ENCODE data around the gene OR5J2.
"Not testable (repeated sequence)": the region's sequence is repeated elsewhere in the genome, so short reads cannot be mapped to it uniquely, and the experiment has no call there.

Gene OR5J2

DNA sequence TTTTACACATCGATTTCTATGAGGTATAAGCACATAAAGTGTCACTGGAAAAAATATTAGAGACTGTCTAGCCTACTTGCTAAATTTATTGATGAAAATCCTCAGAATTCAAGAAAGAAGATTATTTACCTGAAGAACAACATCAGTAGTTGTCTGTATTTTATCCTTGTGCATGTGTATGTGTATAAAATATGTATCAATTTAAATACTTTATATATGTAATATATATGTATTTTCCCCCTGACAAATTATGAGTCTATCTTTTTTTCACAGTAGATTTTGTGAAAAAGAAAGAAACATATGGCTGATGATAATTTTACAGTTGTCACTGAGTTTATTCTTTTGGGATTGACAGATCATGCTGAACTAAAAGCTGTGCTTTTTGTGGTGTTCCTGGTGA, at the start of gene OR5J2:
Gene OR5J2, plus strand, starts transcription at position 301 of the 400 bp plus-strand sequence. Its CDS starts 0 bp downstream, at position 301.
- DNase-seq (ENCODE audit: low read depth): no peak
- TF ChIP-seq, protein P1, sequence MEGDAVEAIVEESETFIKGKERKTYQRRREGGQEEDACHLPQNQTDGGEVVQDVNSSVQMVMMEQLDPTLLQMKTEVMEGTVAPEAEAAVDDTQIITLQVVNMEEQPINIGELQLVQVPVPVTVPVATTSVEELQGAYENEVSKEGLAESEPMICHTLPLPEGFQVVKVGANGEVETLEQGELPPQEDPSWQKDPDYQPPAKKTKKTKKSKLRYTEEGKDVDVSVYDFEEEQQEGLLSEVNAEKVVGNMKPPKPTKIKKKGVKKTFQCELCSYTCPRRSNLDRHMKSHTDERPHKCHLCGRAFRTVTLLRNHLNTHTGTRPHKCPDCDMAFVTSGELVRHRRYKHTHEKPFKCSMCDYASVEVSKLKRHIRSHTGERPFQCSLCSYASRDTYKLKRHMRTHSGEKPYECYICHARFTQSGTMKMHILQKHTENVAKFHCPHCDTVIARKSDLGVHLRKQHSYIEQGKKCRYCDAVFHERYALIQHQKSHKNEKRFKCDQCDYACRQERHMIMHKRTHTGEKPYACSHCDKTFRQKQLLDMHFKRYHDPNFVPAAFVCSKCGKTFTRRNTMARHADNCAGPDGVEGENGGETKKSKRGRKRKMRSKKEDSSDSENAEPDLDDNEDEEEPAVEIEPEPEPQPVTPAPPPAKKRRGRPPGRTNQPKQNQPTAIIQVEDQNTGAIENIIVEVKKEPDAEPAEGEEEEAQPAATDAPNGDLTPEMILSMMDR (IDR thresholded peaks at IDR 0.05; ENCODE audit: control insufficient read depth, extremely low read depth, insufficient read depth): no peak
- H3K4me3 ChIP-seq (ENCODE audit: low read depth, low read length): no peak within 1 kb of the TSS

DNA sequence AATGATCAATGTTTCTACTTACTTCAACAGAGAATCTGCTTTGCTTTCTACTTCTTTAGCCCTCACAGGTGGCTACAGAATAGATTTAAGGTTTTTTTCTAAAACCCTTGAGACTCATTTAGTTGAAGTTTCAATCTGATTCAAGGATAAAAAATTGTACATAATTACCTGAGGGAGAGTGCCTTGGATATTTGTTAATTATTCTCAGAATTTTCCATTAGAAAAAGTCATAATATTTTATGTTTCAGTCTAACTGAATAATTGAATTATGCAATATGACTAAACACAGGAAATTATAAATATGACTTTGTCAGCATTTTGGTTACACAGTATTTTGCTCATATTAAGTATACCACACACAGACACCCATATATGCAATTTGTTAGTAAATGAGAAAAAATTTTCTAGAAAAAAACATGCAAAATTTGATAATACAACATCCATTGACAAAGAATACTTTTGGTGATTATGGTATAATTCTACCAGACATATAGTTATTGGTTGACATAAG, 36.2 kb upstream of the OR5J2 start, which contains the start of gene OR8J3:
Gene OR8J3, minus strand, starts transcription at position 51 of the 511 bp plus-strand sequence. CDS start 2,483 bp downstream, outside the sequence.
- TF ChIP-seq, protein P1 (IDR thresholded peaks at IDR 0.05; ENCODE audit: control insufficient read depth, extremely low read depth, insufficient read depth): no peak
- no peak within 1 kb of the TSS for H3K4me3 ChIP-seq (ENCODE audit: low read depth, low read length)
- DNase-seq (ENCODE audit: low read depth): no peak

DNA sequence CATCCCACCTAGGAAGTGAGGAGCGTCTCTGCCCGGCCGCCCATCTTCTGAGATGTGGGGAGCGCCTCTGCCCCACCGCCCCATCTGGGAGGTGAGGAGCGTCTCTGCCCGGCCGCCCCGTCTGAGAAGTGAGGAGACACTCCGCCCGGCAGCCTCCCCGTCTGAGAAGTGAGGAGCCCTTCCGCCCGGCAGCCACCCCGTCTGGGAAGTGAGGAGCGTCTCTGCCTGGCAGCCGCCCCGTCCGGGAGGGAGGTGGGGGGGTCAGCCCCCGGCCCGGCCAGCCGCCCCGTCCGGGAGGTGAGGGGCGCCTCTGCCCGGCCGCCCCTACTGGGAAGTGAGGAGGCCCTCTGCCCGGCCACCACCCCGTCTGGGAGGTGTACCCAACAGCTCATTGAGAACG, 32.7 kb upstream of the OR5J2 start:
- H3K4me3 ChIP-seq (ENCODE audit: low read depth, low read length); DNase-seq (ENCODE audit: low read depth): not testable (repeated sequence)

DNA sequence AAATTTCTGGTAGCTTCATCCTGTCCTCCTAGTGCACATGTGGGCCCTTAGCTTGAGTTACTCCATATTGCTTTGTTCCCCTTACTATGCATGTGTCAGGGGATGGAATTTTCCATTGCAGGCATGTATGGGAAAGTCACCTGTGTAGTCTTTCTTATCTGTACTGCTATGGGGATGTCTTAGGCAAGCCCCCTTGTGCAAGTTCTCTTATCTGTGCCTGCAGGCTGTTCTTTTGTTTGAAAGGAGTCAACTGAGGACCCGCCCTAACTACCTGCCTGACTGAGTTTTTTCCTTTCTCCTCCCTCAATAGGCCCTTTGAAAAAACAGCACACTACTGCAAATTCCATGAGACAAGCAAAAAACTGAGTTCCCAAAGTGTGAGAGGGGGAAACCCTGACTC, 25.0 kb upstream of the OR5J2 start:
- H3K4me3 ChIP-seq (ENCODE audit: low read depth, low read length): no peak overlapping the region
- TF ChIP-seq, protein P1 (IDR thresholded peaks at IDR 0.05; ENCODE audit: control insufficient read depth, extremely low read depth, insufficient read depth): no peak
- DNase-seq (ENCODE audit: low read depth): no peak

DNA sequence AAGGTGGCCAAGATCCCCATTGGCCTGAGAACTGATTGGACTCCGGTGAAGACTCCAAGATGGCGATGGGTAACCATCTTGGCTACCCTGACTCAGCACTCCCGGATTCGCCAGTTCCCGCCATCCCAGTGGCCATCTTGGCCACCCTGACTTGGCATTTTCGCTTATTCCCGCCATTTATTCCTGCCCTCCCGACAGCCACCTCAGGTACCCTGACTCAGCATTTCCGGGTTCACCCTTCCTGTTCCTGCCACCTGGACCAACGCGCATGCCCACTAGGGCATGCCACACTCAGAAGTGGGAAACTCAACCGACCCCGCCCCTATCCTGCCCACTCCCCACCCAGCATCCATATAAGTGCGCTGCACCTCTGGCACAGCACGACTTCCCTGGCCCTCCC, 24.1 kb upstream of the OR5J2 start:
- no peak overlapping the region for H3K4me3 ChIP-seq (ENCODE audit: low read depth, low read length)
- DNase-seq (ENCODE audit: low read depth): no peak
- TF ChIP-seq, protein P1 (IDR thresholded peaks at IDR 0.05; ENCODE audit: control insufficient read depth, extremely low read depth, insufficient read depth): no peak

DNA sequence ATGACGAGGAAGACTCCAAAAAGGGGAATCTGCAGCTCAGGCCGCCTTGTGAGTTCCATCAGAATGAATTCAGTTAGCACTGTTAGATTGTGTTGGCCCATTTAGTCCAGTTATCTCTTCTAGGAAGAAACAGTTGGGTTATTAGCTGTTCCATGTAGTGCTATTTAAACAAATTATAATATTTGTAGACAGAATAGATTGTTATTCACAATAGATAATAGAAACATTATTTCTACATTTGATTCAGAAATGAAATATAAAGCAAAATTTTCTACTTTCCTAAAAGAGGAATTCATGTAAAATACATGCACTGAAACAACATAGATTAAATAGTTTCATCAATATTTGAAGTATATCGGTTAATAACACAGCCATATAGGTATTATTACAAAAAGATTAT, 16.2 kb upstream of the OR5J2 start, which contains the start of gene OR8K5:
Gene OR8K5, minus strand, starts transcription at position 101 of the 400 bp plus-strand sequence. Its CDS starts 0 bp downstream, at position 101.
- H3K4me3 ChIP-seq (ENCODE audit: low read depth, low read length): no peak within 1 kb of the TSS
- TF ChIP-seq, protein P1 (IDR thresholded peaks at IDR 0.05; ENCODE audit: control insufficient read depth, extremely low read depth, insufficient read depth): no peak
- DNase-seq (ENCODE audit: low read depth): no peak

DNA sequence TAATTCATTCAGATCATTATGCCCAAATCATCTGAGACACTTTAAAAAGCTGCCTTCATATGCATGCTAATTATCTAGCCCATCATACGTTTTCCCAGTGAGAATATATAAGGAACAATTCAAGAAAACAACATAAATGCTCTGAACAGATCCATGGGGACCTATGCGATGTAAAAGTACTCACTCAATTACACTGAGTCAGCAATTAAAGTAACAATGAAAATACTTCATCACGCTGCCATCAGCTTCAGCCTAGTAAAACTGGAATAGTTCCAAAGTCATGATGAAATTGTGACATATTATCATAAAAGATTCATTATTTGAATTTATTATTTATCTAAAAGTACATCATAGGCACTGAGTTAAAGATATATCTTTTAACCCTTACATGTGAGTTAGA, 12.6 kb upstream of the OR5J2 start:
- no peak overlapping the region for H3K4me3 ChIP-seq (ENCODE audit: low read depth, low read length)
- DNase-seq (ENCODE audit: low read depth): no peak
- TF ChIP-seq, protein P1 (IDR thresholded peaks at IDR 0.05; ENCODE audit: control insufficient read depth, extremely low read depth, insufficient read depth): no peak
